IPS-NIHi7 (cell line): ENCODE results near the gene CES4A.
"Not testable (repeated sequence)": the region's sequence is repeated elsewhere in the genome, so short reads cannot be mapped to it uniquely, and the experiment has no call there.

Experiments
- DNase-seq: peaks from one replicate; pipeline ENCODE4 v3.0.0; 2012; ENCODE audit warnings: mixed read lengths; ENCODE audit errors: extremely low spot score

CES4A gene

DNA sequence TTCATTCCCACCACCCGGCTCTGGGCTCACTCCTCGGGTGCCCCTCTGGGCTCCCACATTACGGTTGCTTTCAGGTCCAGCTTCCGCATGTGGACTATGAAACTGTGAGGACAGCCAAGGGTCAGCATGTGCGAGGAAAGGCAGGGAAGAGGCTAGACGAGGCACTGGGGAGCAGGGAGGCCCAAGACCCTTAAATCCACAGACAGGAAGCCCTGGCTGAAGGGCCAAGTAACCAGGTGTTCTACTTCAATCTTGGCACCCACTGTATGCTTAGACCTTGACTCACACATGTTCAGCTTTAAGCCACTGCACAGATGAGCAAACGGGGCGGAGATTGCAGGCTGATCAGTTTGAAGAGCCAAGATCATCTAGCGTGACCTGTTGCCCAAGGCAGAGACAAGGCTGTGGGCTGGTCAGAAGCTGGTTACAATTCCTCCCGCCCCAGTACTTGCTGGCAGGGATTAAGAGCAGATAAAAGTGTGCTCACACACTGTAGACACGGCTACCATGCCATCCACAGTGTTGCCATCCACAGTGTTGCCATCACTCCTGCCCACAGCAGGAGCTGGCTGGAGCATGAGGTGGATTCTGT lies at the start of gene CES4A:
Gene CES4A, plus strand, starts transcription at position 393 of the 592 bp plus-strand sequence. Its CDS starts 184 bp downstream, at position 577.
- no peak for DNase-seq

DNA sequence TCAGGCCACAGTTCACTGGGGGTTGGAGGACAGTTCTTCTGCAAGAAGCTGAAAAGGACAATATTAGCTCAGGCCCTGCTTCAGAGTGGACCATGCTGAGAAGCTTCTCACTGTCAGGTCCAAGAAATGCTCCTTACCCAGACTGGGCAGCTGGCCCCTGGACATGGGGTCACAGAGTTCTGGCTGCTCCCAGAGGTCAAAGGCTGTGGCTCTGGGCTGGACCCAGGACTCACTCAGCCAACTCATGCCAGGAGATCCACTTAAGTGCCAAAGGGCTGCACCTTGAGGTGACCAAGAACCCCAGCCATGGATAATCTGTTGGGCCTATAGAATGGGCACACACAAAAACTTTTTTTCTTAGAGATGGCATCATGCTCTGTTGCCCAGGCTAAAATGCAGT lies 49.0 kb upstream of the CES4A start:
- no peak for DNase-seq

DNA sequence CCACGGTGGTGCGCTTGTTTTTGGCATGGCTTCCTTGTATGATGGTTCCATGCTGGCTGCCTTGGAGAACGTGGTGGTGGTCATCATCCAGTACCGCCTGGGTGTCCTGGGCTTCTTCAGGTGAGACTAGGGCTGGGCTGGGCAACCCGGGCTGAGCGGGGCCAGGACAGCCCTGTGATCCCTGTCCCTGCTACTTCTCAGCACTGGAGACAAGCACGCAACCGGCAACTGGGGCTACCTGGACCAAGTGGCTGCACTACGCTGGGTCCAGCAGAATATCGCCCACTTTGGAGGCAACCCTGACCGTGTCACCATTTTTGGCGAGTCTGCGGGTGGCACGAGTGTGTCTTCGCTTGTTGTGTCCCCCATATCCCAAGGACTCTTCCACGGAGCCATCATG lies 48.2 kb upstream of the CES4A start:
- DNase-seq: no peak

DNA sequence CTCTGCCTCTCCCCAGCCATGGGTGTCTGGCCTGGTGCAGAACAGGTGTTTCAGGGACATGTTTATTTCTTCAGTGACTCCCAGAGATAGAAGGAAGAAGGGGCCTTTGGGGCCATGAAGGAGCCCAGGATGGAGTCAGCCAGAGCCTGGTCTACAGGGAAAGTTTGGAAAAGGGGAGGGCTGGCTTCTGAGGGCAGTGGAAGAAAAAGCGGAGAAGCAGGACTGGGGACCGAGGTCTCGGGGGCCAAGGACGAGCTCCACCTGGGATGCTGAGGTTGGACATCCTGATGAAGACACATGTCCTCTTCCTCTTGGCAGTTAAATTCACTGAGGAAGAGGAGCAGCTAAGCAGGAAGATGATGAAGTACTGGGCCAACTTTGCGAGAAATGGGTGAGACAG lies 45.4 kb upstream of the CES4A start:
- DNase-seq: no peak

GRCh38 chr16:66943426-66944053 lies 44.8 kb upstream of the CES4A start:
- no peak for DNase-seq

DNA sequence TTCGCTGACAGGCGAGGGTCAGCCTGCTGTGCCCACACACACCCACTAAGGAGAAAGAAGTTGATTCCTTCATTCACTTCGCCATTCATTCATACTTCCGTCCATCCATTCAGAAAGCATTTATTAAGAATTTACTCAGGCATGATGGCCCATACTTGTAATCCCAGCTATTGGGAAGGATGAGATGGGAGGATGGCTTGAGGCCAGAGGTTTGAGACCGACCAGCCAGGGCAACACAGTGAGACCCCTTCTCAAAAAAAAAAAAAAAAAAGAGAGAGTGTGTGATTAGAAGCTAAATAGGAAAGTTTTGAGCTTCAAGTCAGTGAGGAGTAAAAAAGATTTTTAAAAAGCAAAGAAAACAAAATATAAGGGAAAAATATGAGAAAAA lies 44.3 kb upstream of the CES4A start:
- DNase-seq: no peak

GRCh38 chr16:66944971-66945370 lies 43.4 kb upstream of the CES4A start:
- not testable (repeated sequence) for DNase-seq

- no peak for DNase-seq
These were observed 42.5 kb upstream of the CES4A start for GRCh38 chr16:66945939-66946338.

DNA sequence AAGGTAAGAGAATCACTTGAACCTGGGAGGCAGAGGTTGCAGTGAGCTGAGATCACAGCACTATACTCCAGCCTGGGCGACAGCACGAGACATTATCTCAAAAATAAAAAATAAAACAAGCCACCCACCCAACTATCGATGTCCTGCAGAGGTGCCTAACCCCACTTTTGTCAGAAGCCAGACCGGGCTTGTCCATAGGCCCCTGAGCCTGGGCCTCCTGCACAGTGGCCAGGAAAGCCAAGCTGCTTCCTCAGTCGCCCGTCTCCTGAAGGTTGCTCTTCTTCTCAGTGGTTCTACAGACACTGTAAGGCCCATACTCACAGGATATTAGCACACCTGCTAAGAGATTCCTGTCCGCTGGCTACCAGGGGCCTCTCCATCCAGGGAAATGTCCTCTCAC lies 41.8 kb upstream of the CES4A start:
- DNase-seq: no peak

DNA sequence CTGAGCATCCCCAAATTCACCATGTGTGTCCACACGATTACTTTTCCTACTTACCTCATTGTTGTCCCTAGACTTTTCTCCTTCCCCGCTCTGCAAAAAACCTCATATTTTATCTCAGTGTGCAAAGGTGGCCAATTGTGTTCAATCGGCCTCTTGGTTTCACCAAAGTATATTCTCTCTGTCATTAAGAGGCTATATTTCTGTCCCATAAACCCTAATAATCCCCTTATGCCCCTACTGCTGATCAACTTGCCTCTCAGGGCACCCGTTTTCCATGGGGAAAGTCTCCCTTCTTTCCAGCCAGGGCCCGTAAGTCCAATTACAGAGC lies 41.5 kb upstream of the CES4A start:
- no peak for DNase-seq

- peak; percentile 87 for DNase-seq
These were observed 40.9 kb upstream of the CES4A start for GRCh38 chr16:66947302-66948065.

DNA sequence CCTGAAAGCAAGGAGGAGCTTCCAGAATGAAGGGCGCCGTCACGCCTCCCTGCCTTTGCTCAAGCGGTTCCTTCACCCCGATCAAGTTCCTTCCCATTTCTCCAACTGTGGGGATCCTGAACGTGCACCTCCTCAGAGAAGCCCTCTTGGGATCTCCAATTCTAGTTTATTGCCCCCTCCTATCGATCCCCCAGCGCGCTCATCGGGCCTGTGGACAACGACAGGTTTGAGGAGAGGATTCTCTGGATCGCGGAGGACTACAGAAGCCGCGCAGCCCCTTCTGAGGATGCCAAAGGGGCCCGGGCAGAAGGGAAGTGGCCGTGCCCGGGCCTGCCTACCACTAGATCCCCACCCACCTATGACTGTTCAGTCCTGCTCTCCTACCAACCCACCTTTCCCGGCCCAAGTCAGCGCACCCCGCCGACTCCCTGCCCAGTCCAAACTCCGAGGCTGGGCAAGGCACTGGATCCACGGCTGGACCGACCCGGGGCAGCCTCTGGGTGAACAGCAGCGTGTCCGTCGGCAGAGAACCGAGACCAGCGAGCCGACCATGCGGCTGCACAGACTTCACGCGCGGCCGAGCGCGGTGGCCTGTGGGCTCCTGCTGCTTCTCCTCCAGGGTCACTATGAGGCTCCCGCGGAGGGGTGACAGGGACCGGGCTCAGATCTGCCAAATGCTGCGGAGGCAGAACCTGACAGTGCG lies 40.1 kb upstream of the CES4A start:
- DNase-seq: no peak

DNA sequence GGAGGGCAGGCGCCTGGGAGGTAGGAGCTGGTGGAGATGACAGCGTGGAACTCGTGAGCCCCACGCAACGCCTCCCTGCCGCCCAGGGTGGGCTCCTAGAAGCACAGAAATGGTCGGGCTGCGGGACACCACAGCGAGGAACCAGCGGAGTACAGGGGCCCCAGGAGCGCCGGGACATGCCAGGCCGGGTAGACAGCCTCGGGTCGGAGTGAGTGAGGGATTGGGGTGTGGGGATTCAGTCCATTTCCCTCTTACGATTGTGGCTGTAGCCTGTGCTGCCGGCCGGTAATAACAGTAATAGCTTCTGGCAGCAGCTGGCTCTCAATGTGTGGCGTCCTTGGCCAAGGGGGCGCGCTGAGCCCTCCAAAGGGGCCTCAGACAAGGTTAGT lies 39.6 kb upstream of the CES4A start:
- DNase-seq: no peak

DNA sequence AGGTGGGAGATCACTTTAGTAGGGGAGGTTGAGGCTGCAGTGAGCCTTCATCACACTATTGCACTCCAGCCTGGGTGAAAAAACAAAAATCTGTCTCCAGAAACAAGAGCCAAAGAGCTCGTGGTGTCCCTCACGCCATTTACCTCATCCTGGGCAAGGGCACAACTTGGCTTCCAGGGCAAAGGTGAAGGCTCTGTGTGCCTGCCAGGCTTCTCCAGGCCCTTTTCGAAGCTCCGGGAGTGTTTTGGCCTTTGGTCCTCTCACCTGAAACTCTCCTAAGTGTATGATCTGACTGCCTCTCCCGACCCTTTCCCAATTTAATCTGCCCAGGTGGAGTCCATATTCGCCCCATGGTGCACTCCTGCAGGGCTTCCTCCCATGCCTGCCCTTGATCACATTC lies 38.9 kb upstream of the CES4A start:
- no peak for DNase-seq

- no peak for DNase-seq
These were observed 38.0 kb upstream of the CES4A start for GRCh38 chr16:66950437-66950836.

DNA sequence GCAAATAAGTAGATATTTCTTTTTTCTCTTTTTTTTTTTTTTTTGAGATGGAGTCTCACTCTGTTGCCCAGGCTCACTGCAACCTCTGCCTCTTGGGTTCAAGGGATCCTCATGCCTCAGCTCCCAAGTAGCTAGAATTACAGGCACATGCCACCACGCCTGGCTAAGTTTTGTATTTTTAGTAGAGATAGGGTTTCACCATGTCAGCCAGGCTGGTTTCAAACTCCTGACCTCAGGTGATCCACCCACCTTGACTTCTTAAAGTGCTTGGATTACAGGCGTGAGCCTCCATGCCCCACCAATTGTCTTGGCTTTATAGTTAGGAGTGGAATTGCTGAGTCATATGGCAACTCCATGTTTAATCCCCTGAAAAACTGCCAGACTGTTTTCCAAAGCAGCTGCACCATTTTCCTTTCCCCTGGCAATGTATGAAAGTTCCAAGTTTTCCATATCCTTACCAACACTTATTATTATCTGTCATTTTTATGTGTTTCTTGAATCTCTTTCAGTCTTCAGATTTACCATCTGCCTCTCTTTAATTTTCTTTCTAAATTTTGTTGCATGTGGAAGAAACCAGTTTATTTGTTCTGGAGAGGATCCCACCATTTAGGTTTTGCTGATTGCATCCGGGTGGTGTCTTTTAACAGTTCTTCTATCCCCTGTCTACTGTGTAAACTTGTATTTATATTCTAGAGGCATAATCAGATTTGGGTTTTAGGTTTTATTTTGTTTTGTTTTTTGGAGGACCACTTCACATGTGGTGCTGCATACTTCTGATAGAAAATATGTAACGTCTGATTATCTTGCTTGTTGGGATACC lies 37.2 kb upstream of the CES4A start:
- no peak for DNase-seq

GRCh38 chr16:66952430-66953110 lies 35.8 kb upstream of the CES4A start:
- DNase-seq: no peak

DNA sequence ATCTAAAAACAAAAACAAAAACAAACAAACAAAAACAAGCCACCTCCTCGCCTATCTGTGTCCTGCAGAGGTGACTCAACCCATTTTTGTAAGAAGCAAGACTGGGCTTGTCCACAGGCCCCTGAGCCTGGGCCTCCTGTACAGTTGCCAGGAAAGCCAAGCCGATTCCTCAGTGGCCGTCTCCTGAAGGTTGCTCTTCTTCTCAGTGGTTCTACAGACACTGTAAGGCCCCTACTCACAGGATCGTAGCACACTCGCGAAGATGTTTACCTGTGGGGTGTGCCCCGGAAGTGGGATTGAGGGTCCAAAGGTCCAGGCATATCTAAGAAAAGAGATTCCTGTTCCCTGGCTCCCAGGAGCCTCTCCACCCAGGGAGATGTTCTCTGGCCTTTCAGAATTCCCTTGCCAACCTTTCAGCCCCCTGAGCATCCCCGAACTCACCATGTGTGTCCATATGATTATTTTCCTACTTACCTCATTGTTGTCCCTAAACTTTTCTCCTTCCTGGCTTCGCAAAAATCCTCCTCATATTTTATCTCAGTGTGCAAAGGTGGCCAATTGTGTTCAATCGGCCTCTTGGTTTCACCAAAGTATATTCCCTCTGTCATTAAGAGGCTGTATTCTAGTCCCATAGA lies 34.8 kb upstream of the CES4A start:
- DNase-seq: no peak

GRCh38 chr16:66954097-66954659 lies 34.2 kb upstream of the CES4A start:
- DNase-seq: peak; percentile 88

DNA sequence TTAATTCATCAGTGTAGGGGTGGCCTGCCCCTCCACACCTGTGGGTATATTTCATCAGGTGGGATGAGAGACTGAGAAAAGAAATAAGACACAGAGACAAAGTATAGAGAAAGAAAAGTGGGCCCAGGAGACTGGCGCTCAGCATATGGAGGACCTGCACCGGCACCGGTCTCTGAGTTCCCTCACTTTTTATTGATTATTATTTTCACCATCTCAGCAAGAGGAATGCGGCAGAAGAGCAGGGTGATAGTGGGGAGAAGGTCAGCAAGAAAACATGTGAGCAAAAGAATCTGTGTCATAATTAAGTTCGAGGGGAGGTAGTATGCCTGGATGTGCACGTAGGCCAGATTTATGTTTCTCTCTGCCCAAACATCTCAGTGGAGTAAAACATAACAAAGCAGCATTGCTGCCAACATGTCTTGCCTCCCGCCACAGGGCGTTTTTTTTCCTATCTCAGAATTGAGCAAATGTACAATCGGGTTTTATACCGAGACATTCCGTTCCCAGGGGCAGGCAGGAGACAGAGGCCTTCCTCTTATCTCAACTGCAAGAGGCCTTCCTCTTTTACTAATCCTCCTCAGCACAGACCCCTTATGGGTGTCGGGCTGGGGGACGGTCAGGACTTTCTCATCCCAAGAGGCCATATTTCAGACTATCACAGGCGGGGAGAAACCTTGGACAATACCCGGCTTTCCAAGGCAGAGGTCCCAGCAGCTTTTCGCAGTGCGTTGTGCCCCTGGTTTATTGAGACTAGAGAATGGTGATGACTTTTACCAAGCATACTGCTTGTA lies 32.8 kb upstream of the CES4A start:
- not testable (repeated sequence) for DNase-seq
